ENCODE measurements around the gene DIDO1. TPM values are rescaled to one million over a fixed set of nuclear protein-coding genes. Genes with fewer than 3 reads are reported as not detected.

Gene DIDO1
- total and polyA plus RNA-seq, 2 donors (not counting 1 experiment from before 2014, with no cell fraction given) = 57.6 to 124 TPM

DNA sequence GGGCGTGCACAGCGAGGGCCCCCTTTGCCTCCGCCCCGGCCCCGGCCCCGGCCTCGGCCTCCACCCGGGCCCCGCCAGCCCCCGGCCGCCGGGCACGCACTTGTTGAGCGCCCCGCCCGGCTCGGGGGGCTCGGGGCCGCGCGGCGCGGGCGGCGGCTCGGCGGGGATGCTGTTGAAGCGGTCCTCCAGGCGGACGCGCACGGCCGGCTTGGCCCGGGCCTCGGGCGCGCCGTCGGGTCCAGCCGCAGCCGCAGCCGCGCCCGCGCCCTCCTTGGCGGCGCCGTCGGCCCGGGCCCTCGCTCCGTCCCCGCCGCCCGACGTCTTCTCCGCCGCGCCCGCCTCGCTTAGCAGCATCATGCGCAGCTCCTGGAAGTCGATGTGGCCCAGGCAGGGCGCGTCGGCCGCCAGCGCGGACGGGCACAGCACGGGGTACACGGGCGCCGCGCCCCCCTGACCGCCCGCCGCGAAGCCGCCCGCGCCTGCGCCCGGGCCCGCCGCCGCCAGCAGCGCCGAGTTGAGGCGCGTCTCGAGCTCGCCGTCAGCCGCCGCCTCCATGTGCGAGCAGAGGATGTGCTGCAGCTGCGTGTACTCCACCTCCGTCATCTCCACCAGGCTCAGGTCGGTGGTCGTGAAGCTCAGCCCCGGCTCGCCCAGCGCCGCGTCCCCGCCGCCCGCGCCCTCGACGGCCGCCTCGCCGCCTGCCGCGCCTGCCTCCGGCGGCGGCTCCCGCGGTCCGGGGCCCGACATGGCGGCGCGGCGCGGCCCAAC is 65.2 kb downstream of the DIDO1 start:
- peak overlapping the region; percentile 59 for H3K4me3 Mint-ChIP-seq
- DNase-seq (peak; percentile 79), ATAC-seq (ENCODE audit: low read depth) (peak; percentile 16)
- peak overlapping the region; percentile 49 for H2AFZ ChIP-seq (ENCODE audit: insufficient read depth, low read depth, low read length, poor library complexity, severe bottlenecking)
- H3K4me2 ChIP-seq (replicated peaks; ENCODE audit: low read depth, low read length, poor library complexity, severe bottlenecking) = peak overlapping the region; percentile 72
- peaks cover 0 to 11% (median 0%) of the 10 kb centered on the region in 3 donors for H3K9me3 ChIP-seq (ENCODE audit: control extremely low read depth in 1 of 3, control insufficient read depth in 2 of 3, insufficient read depth in 1 of 3, low read length in 2 of 3)
- no peaks in the 10 kb centered on the region for H3K79me2 ChIP-seq (ENCODE audit: control insufficient read depth, insufficient read depth, low read length)
- no peaks in the 10 kb centered on the region for H3K27me3 Mint-ChIP-seq
- no peak overlapping the region for H3K9ac ChIP-seq (ENCODE audit: low read length)
- peaks cover 0 to 9% (median 6%) of the 10 kb centered on the region in 4 experiments for H3K27me3 ChIP-seq (replicated peaks in 1 of 4; ENCODE audit: control extremely low read depth in 1 of 4, control insufficient read depth in 3 of 4, insufficient read depth in 4 of 4, low read length in 3 of 4)
- H3K36me3 ChIP-seq (replicated peaks in 1 of 2; ENCODE audit: control extremely low read depth in 1 of 2, control insufficient read depth in 1 of 2, extremely low read depth in 1 of 2, insufficient read depth in 2 of 2, low read length in 1 of 2) = no peaks in the 10 kb centered on the region
- intact Hi-C loops (cut with micrococcal nuclease) = loop anchor here (5.0 kb wide), 2 partner anchors 66 to 69 kb away; partner anchors contain the start of gene DIDO1
- H3K27ac ChIP-seq (ENCODE audit: low read length in 2 of 2) = no peak overlapping the region
- H3K4me1 Mint-ChIP-seq = peaks cover 20% of the 10 kb centered on the region
- peaks cover 9 to 27% of the 10 kb centered on the region in 2 donors for H3K4me1 ChIP-seq (ENCODE audit: control insufficient read depth in 2 of 2, insufficient read depth in 2 of 2, low read length in 2 of 2)
- CTCF ChIA-PET = interaction anchor here (0.6 to 1.7 kb wide), 6 partner anchors 12 to 148 kb away, joined by 3 to 6 read pairs (median 3); no protein-coding TSS in a partner anchor
- no peaks in the 10 kb centered on the region for H3K9me3 Mint-ChIP-seq (ENCODE audit: insufficient read depth)
- H3K4me3 ChIP-seq (ENCODE audit: control extremely low read depth in 1 of 5, extremely low read depth in 1 of 5, insufficient read depth in 1 of 5, low read depth in 2 of 5, low read length in 4 of 5) = peak overlapping the region in 3 of 5 experiments; percentile 33 to 47 (median 36)
- TF ChIP-seq, protein P1, sequence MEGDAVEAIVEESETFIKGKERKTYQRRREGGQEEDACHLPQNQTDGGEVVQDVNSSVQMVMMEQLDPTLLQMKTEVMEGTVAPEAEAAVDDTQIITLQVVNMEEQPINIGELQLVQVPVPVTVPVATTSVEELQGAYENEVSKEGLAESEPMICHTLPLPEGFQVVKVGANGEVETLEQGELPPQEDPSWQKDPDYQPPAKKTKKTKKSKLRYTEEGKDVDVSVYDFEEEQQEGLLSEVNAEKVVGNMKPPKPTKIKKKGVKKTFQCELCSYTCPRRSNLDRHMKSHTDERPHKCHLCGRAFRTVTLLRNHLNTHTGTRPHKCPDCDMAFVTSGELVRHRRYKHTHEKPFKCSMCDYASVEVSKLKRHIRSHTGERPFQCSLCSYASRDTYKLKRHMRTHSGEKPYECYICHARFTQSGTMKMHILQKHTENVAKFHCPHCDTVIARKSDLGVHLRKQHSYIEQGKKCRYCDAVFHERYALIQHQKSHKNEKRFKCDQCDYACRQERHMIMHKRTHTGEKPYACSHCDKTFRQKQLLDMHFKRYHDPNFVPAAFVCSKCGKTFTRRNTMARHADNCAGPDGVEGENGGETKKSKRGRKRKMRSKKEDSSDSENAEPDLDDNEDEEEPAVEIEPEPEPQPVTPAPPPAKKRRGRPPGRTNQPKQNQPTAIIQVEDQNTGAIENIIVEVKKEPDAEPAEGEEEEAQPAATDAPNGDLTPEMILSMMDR (IDR thresholded peaks at IDR 0.05) = no peak
- TF ChIP-seq EZH2 (IDR thresholded peaks at IDR 0.05; ENCODE audit: borderline replicate concordance, insufficient read depth, low read depth, low read length, poor library complexity, severe bottlenecking) = no peak
- H3K27ac Mint-ChIP-seq = no peak overlapping the region
- peaks cover 16% of the 10 kb centered on the region for H4K20me1 ChIP-seq (ENCODE audit: control insufficient read depth, insufficient read depth, low read length, poor library complexity, severe bottlenecking)
- WGBS (ENCODE audit: insufficient coverage) = 2% methylated on average over 129 of the region's 129 CpGs
- POLR2A ChIA-PET = interaction anchor here (0.8 to 1.2 kb wide), 2 partner anchors 35 to 67 kb away, joined by 3 read pairs; no protein-coding TSS in a partner anchor

Data from B cell (primary cell).